Globus pallidus (tissue), 1 donor: ENCODE measurements around the gene ILF3.

Source experiments
- DNase-seq: peaks from one replicate; pipeline ENCODE4 v3.0.0-alpha.2; 2015; ENCODE audit warnings: low spot score

ILF3 gene

GRCh38 chr19:10695401-10696398, 41.6 kb downstream of the ILF3 start:
- peak; percentile 84 for DNase-seq

DNA sequence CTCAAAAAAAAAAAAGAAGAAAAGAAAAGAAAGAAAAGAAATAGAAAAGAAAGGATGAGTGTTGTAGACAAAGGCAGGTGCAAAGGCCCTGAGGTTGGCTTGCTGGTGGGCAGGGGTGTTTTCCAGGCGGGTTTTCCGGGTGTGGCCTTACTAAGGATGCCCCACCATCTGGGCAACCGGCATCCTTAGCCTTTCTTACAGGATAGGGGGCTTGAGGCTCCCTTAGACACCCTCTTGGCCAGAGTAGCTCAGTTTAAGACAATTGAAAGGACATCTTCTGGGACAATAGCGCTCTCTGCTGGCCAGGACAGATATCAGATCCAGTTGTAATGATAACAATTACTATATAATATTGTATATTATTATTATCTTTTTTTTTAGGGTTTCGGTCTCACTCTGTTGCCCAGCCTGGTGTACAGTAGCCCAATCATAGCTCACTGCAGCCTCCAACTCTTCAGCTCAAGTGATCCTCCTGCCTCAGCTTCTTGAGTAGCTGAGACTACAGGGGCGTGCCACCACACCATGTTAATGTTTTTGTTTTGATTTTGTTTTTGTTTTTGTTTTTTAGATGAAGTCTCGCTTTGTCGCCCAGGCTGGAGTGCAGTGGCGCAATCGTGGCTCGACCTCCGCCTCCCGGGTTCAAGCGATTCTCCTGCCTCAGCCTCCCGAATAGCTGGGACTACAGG, 45.6 kb downstream of the ILF3 start:
- no peak for DNase-seq

- no peak for DNase-seq
These were observed 47.9 kb downstream of the ILF3 start for GRCh38 chr19:10701955-10702525.

DNA sequence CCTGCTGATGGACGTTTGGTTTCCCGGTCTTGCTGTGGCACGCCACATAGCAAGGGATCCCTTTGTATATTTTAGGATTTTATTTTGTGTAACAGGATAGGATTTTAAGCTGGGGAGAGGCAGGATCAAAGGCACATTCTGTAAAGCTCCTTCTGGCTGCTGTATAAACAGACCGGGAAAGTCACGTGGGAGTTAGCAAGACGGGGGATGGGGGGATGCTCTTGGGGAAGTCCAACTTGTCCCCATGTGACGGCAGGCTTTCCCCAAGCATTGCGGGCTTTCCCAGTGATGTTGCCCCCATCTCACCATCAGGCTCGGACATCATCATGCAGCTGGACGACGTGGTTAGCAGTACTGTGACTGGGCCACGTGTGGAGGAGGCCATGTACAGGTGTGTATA, 52.8 kb downstream of the ILF3 start:
- DNase-seq, result no peak

DNA sequence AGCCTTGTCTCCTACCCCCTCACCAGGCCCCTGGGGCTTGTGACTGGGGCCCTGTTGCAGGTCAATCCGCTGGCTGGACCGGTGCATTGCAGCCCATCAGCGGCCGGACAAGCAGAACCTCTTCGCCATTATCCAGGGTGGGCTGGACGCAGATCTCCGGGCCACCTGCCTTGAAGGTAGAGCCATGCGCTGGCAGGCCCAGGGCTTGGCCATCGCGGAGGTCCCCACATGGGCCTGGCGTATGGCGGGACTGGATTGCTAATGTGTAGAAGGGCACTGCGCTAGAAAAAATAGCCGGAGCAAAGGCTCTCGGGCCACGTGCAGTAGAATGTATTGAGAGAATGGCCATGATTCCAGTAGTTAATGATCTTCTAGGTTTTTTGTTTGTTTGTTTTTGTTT, 53.3 kb downstream of the ILF3 start:
- DNase-seq, result no peak

- DNase-seq, result no peak
These were observed 54.1 kb downstream of the ILF3 start for GRCh38 chr19:10708291-10708690.

GRCh38 chr19:10712045-10712444, 57.9 kb downstream of the ILF3 start:
- DNase-seq, result no peak

- no peak for DNase-seq
These were observed 58.6 kb downstream of the ILF3 start for GRCh38 chr19:10712754-10713153.

GRCh38 chr19:10713317-10713716, 59.2 kb downstream of the ILF3 start:
- DNase-seq, result no peak

DNA sequence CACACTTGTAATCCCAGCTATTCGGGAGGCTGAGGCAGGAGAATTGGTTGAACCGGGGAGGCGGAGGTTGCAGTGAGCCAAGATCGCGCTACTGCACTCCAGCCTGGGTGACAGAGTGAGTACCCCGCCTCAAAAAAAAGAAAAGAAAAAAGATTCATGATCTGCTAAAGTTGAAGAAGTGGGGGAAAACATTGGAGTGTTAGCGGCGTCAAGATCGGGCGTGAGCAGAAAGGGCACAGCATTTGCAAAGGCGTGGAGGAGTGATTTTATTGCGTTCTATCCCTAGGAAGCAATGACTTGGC, 62.9 kb downstream of the ILF3 start:
- DNase-seq, result no peak

DNA sequence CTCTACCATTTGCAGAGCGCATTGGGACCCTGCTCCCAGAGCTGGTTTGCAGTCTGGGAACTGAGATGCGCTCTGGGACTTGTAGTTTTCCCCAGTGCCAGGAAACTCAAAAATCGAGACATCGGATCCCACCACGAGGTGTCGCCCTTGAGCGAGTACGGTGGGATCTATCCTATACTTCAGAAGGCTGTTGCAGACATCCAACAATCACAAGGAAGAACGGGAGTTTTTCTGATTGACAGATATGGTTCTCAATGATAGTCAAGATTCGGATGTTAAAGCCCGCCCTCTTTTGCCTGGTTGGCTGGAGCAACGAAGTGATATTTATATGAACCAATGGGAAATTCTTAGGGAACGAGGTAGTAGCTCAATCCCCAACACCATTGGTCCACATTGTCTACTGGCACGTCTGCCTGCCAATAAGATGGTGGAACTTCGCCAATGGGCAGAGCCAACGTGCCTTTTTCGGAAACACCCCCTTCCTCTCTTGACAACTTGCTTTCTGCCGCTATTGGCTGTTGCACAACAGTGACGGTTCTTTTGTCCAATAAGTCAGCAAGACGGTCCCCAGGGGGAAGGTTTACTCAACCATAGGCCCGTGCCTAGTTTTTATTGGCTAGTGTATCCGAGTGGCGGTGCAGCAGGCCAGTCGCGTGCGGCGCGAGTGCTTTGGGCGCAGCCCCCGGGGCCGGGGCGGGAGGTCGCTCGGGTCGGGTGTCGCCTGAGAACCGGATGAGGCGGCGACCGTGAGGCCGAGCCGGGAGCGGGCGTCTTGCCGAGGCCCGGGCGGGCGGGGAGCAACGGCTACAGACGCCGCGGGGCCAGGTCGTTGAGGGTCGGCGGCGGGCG, 63.4 kb downstream of the ILF3 start, which contains the start of gene DNM2:
Gene DNM2 (plus strand): TSS at position 724 of the 849 bp plus-strand sequence. CDS start 164 bp downstream, outside the sequence.
- peak; percentile 100 for DNase-seq

GRCh38 chr19:10718205-10719196, 64.4 kb downstream of the ILF3 start:
- no peak for DNase-seq

- DNase-seq, result no peak
These were observed 65.4 kb downstream of the ILF3 start for GRCh38 chr19:10719466-10719961.

DNA sequence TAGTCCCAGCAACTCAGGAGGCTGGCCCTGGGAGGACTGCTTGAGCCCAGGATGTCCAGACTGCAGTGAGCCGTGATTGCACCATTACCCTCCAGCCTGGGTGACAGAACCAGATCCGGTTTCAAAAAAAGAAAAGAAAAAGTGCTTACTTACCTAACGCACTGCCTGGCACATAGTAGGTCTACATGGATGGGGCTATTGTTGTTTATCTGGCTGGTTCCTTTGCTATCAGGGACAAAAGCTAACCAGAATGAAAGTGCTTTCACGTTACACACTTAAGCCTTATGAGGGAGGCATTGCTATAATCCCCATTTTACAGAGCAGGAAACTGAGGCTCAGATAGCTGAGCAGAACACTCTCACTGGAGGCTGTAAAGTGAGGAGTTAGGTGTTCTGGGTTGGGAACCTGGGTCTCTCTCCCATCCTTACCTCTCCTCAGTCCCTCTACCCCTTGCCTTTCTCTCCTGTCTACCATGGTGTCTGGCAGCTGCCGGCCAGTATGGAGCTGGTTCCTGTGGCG, 66.5 kb downstream of the ILF3 start:
- DNase-seq, result no peak

- DNase-seq, result no peak
These were observed 69.4 kb downstream of the ILF3 start for GRCh38 chr19:10723591-10723990.

DNA sequence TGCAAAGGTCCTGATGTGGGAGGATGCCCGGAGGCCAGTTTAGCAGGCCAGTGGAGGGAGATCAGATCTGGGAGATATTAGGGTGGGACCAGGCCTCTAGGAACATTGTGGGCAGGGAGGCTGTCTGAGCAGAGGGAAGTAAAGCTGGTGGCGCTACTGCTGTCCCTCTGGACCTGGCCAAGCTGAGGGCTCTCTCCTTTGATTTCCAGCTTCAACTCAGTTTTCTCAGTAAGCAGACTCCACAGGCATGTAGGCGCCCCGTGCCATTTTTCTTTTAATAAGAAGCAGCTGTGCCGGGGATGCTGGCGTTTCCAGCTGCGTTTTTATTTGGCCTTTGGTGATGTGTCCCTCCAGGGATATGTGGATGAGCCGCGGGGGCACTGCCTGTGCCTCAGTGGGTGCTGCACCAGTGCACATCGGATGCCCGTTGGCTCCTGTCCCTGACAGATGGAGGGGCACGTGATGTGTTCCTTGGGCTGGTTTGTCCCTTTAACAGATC, 70.5 kb downstream of the ILF3 start:
- DNase-seq, result no peak

DNA sequence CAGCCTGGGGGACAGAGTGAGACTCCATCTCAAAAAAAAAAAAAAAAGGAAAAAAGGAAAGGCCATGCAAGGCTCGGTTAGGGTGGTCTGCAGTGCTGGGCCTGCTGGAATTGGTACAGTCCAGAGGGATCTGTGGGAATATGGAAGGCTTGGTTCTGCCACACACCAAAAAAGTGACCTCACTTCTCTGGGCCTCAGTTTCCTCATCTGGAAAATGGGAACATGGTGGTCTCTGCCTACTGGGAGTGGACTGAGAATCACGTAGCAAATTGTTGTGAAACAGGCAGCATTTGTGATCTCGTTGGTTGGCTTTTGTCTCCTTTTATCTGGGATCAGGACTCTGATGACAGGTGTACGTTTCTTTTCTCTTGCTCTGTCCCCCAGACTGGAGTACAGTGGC, 71.3 kb downstream of the ILF3 start:
- DNase-seq, result no peak

DNA sequence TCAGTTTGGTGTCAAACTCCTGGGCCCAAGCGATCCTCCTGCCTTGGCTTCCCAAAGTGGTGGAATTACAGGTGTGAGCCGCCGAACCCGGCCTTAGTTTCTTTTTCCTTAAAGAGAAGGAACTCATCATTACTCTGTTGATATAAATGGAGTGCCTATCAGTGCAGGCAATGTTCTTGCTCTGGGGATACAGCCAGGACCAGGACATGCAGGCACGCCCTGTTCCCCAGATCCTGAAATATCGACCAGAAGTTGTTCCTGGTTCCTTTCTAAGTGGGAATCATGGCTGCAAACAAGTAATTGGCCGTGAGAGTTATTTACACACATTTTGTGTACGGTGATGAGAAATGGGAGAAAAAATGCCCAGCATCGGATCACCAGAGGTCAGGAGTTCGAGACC, 72.1 kb downstream of the ILF3 start:
- no peak for DNase-seq

- DNase-seq, result peak; percentile 63
These were observed 73.6 kb downstream of the ILF3 start for GRCh38 chr19:10727685-10728201.

- DNase-seq, result no peak
These were observed 75.3 kb downstream of the ILF3 start for GRCh38 chr19:10729411-10729810.
